ENCODE measurements around the gene TTLL10.

- TF ChIP-seq POLR2A (IDR thresholded peaks at IDR 0.05) (peak; percentile 19), CTCF (IDR thresholded peaks at IDR 0.05) (no peak)
Measured at GRCh38 chr1:1170215-1171091, 3.2 kb upstream of the TTLL10 start.

All from transverse colon (tissue), 3 donors.